NCI-H146 treated with DMSO at 0.1 percent for 48 hours (cell line): ENCODE measurements around the gene TMEM200C.
"Not testable (repeated sequence)": the region's sequence is repeated elsewhere in the genome, so short reads cannot be mapped to it uniquely, and the experiment has no call there.

ENCODE experiments used
- DNase-seq: peaks from one replicate; lab custom pipeline; 2025; ENCODE audit not compliant: unreplicated experiment; lab: John Stamatoyannopoulos, UW

The TMEM200C gene

DNA sequence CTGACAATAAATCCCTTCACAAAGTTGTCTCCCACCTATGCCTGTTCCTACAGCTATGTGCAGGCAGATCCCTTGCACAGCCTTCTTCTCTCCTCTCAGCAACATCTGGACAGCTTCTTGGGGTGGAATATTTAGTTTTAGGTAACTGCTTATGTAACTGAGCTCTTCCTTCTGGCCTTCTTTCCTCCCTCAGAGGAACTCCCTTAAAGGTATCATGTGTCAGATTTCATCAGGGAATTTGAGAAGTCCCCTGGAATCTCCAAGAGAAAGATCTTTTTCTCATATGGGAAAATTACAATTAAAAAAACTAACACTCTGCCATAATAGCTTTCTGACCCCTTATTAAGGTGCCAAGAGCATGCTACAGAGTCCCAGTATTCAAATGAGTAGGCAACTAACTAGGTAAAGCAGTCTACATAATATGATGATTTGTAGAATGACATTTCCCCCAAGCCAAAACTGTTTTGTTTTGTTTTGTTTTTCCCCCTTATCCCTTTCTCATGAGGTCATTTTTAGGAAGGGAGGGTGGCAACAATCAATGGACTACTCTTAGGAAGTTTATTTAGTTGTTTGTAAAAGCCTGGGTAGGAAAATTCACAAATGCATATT is 2.4 kb downstream of the TMEM200C start:
- DNase-seq: no peak

DNA sequence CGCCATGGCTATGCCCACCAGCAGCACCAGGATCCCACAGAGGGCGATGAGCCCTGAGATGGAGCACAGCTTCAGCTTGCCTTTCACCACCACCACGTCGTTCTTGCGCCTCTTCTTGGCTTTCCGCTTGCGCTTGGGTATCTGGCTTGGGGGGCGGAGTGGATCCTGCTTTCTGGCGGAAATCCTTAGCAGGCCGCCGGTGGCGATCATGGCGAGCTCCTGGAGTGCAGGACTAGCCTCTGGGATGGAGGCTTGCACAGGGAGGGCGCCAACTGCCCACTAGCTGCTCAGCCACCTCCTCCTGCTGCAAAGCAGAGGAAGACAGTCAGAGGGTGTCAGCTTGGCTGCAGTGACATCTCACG is 3.5 kb downstream of the TMEM200C start:
- DNase-seq: no peak

- DNase-seq: no peak
Measured at GRCh38 chr18:5891184-5891853, 4.0 kb downstream of the TMEM200C start.

DNA sequence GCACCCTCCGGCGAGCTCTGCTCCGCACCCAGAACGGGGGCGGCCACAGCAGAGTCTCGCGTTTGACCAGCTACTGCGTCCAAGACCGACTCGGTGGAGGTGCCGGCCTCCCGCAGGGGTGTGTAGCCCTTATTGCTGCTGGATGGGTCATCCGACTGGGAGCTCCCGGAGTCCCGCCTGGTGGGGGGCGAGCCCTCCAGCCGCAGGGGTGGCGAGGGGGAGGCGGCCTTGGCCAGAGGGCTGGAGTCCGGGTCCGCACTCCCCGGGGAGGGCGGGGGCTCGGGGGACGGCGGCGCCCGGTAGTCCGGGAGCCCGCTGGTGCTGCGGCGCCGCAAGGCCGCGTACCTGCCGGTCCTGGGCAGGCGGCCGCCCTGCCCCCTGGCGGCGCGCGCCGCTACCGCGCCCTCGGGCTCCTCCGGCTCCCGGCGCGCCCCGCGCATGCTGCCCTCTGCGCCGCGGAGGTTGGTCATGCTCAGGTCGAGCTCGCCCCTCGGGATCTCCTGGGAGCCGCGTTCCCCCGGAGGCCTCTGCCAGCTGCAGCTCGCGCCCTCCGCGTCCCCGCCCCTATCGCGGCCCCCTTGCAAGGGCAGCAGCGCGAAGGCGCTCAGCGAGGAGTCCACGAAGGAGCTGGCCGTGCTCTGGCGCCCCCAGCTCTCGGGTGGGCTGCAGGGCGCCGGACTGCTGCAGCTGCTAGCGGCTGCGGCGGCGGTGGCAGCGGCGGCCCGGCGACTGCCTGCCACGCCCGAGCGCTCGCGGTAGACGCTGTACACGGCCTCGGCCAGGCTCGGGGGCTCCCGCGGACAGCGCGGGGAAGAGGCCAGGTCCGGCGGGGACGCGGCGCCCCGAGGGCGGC is 4.8 kb downstream of the TMEM200C start:
- no peak for DNase-seq

- no peak for DNase-seq
Measured at GRCh38 chr18:5885361-5885760, 10.0 kb downstream of the TMEM200C start.

- no peak for DNase-seq
Measured at GRCh38 chr18:5884375-5884774, 10.9 kb downstream of the TMEM200C start.

DNA sequence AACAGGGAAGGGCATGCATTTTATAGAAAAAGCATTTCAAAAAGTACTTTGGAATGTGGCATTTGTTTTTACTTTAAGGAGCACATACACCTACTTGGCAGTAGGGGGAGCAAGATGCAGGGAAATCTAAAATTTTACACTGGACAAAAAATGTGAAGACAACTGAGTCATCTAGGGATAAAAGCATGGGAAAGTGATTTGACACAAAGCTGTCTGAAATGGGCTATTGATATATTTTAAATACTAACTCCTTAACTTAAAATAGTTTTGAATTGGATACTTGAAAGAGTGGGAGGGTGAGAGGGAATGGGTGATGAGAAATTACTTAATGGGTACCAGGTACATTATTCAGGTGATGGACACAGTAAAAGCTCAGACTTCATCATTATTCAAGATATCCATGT is 15.8 kb downstream of the TMEM200C start:
- peak; percentile 6 for DNase-seq

GRCh38 chr18:5876891-5877290 is 18.4 kb downstream of the TMEM200C start:
- no peak for DNase-seq

DNA sequence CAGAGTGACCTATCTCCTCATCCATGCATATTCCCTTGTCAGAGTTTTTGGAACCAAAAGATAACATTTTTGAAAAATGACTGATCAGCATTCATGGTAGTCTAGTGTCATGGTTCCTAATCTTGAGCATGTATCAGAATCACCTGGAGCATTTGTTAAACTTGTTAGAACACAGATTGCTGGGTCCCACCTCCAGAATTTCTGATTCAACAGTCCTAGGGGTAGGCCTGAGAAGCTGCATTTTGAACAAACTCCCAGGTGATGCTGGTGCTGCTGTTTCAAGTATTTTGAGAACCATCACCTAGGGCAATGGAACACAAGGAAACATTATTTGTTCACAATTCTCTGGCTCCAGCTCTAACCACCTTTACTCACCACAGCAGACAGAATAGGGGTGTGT is 21.0 kb downstream of the TMEM200C start:
- DNase-seq: no peak

DNA sequence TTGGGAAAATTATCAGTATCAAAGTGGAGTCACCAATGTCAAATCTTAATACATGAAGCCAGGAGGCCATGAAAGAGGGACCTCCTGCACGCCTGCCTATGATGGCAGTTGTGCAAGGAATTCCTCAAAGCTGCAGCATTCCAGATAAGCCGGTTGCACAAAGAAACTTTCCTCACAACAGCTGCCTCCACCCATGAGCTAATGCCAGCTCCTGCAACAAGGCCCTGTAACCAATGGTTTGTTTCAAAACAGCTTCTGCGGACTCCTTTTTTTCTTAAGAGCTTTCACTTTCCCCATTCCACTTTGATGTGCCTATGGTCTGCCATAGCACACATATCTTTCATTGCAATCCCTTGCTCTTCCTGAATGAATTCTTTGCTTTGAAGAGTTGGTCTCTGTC is 22.4 kb downstream of the TMEM200C start:
- DNase-seq: no peak

DNA sequence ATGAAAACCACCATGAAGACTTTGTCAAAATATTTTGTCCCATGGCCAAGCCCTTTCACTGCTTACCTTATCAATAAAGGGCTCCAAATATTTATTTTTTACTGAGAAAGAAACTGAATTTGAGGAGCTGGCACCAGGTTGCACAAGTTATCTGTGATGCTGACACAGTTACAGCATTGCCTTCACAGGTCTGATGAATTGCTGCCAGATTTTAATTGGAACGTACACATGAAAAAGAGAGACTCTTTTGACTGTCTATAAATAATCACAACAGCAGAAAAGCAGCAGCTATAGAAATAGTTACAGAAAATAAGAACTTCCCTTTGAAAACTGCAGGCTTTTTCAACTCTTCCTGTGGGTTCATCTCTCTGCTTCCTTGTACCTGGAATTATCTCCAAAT is 23.9 kb downstream of the TMEM200C start:
- DNase-seq: no peak

GRCh38 chr18:5868218-5868854 is 27.0 kb downstream of the TMEM200C start:
- DNase-seq: no peak

- no peak for DNase-seq
Measured at GRCh38 chr18:5865521-5865920, 29.8 kb downstream of the TMEM200C start.

GRCh38 chr18:5862127-5862526 is 33.2 kb downstream of the TMEM200C start:
- DNase-seq: not testable (repeated sequence)

DNA sequence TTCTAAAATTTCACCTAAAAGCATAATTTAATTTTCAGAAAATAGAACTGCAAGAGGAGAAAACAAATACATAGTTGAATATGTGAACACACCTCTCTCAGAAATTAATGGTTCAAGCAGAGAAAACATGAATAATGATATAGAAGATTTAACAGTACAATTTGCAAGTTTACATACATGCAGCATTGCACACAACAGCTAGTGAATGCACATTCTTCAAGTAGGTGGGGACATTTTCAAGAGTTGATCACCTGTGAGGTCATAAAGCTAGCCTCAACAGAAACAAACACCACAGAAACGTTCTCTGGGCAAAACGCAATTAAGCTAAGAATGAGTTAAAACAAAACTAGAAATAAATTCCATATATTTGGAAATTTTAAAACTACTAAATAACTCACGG is 38.1 kb downstream of the TMEM200C start:
- no peak for DNase-seq

DNA sequence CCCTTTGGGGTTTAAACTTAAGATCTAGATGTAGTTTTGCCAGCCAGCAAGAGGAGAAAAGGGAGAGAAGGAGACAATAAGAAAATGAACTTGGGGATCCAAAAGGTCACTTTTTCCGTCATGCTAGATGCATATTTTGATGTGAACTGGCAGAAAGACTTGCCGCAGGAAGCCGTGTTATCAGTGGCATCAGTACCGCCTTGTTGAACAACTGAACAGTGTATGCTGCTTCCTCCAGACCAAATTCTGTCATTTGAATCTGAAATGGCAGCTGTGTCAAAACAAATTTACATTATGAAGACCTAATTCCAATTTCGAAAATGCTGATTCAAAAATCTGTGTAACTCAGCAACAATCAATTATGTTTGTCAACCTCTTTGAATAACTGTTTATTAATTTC is 42.1 kb downstream of the TMEM200C start:
- DNase-seq: no peak

GRCh38 chr18:5851998-5852397 is 43.3 kb downstream of the TMEM200C start:
- no peak for DNase-seq

DNA sequence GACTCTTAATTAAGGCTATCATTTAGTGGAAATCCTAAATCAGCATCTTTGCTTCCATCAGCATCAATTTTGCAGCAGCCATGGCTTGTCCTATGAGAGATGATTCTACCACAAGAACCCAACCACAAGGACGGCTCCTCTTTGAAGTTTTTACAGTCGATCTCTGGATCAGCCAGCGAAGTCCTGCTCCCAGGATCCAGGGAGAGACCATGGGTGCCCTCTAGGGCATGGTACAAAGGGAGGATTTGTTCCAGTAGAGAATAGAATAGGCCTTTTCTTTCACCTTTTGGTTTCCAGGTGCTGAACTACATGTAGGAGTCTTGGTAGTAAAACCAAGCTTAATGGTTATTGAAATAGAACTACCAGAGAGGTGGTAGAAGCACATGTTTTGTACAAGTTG is 52.7 kb downstream of the TMEM200C start:
- DNase-seq: no peak

DNA sequence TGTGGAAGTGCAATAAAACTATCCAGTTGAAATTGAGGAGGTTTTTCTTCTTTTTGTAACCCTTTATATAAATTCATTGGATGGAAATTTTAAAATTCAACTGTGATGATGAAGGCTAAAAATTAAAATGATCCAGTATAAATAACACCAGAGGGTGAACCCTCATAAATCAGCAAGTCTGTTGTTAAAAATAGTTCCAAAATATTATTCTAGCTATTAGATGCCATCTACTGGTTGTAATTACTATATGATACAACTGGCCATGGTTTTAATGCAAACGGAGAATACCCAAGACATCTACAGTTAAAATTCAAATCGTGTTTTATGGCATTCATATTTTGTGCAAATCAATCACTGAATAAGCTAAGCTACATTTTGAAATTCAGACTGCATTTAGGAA is 53.8 kb downstream of the TMEM200C start:
- no peak for DNase-seq

GRCh38 chr18:5840547-5840946 is 54.8 kb downstream of the TMEM200C start:
- no peak for DNase-seq

- DNase-seq: no peak
Measured at GRCh38 chr18:5840025-5840424, 55.3 kb downstream of the TMEM200C start.

GRCh38 chr18:5839102-5839501 is 56.2 kb downstream of the TMEM200C start:
- no peak for DNase-seq
